ENCODE measurements around the gene GSTO2. TPM values are rescaled to one million over a fixed set of nuclear protein-coding genes. Genes with fewer than 3 reads are reported as not detected.
"Not testable (repeated sequence)": the region's sequence is repeated elsewhere in the genome, so short reads cannot be mapped to it uniquely, and the experiment has no call there.

Gene GSTO2
- polyA plus RNA-seq, 3 donors = 27.7 to 43.2 (median 32.9) TPM

DNA sequence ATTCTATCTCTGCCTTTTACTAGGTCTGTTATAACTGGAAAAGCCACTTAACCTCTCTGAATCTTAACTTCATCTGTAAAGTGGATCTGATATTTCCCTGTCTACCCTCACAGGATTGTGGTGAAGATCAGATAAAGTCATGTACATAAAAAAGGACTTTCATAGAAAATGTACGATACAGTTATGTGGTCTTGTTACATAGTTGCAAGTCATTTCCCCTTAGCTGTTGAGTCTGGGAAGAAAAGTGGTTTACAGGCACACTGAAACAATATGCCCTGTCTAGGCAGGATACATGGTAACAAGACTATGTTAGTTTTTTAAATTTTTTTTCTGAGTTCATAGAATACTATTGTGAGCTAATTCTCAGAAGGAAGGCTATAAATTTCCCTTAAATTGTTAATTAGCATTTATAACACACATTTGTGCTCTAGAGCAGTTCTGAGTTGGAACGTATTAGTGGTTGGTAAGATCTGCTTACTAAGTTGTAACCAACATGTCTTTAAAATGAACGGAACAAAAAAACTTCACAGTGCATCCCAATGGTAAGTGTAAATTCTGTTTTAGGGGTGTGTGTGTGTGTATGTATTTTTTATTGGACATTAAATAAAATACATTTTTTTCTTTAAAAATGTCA lies 21.4 kb upstream of the GSTO2 start:
- no peak for DNase-seq (ENCODE audit: extremely low read depth in 1 of 11, low read depth in 9 of 11, low spot score in 4 of 11)

DNA sequence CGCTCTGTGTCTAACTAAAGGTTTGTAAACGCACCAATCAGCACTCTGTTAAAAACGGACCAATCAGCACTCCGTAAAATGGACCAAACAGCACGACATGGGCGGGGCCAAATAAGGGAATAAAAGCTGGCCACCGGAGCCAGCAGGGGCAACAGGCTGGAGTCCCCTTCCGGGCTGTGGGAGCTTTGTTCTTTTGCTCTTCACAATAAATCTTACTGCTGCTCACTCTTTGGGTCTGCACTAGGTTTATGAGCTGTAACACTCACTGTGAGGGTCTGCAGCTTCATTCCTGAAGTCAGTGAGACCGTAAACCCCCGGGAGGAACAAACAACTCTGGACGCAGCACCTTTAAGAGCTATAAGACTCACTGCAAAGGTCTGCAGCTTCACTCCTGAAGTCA lies 20.1 kb upstream of the GSTO2 start:
- not testable (repeated sequence) for DNase-seq (ENCODE audit: extremely low read depth in 1 of 11, low read depth in 9 of 11, low spot score in 4 of 11)

DNA sequence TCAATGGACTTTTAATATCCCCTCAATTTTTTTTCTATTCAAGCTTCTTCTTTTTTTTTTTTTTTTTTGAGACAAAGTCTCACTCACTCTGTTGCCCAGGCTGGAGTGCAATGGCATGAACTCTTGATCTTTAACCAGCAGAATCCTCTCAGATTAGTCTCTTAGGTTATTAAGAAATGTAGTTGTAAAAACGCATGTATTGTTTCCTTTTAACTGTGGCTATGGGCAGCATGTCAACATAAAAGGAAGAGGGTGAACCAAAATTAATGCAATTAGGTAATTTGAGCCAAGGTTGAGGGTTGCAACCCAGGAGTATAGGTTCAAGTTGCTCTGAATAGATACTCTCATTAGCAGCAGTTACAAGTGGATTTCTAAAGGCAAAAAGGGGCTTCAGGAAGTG lies 18.6 kb upstream of the GSTO2 start:
- no peak for DNase-seq (ENCODE audit: extremely low read depth in 1 of 11, low read depth in 9 of 11, low spot score in 4 of 11)

DNA sequence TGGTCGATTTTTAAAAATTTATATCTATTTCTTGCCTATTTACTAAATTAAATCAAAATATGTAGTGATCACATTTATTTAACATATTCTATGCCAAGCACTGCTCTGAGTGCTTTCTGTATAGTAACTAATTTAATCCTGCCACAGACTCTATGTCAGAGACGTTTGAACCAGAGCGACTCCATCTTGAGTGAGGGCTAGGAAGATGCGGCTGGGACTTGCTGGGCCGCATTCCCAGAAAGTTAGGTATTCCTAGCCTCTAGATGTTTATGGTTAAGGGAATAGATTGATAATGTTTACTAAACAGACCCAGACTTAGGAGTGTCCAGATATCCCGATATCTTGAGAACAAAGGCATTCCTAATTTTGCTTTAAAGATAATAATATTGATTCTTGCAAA lies 17.5 kb upstream of the GSTO2 start:
- DNase-seq (ENCODE audit: extremely low read depth in 1 of 11, low read depth in 9 of 11, low spot score in 4 of 11) = no peak

DNA sequence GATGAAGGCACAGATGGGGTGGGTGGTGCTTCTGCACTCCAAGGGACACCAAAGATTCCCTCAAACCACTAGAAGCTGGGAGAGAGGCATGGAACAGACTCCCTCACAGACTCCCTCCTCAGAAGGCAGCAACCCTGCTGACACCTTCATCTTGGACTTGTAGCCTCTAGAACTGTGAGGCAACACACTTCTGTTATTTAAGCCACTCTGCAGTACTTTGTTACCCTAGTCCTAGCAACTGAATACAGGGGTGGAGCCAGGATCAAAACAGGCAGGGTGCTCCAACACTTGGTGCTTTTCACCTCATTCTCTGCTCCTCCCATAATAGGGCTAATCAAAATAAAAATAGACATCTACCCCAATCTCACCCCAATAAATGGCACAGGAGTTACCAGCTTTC lies 16.6 kb upstream of the GSTO2 start:
- DNase-seq (ENCODE audit: extremely low read depth in 1 of 11, low read depth in 9 of 11, low spot score in 4 of 11) = no peak

DNA sequence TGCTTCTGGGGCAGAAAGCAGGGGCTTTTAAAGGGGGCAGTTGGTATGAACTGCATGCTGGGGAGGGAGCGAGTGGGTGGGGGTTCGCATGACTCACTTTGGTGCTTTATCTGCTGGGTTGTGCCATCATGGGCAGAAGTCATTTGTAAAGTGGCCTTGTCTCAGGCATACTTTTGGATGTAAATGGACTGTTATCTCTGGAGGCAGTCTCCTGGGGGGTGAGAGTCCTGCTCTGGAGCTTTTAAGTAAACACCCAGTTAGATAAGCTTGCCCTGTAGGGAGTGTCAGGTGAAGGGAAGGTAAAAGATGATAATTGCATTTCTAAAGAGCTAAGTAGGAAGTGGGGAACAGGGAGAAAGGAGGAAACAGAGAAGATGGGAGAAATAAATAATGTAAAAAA lies 15.9 kb upstream of the GSTO2 start:
- DNase-seq (ENCODE audit: extremely low read depth in 1 of 11, low read depth in 9 of 11, low spot score in 4 of 11) = no peak

DNA sequence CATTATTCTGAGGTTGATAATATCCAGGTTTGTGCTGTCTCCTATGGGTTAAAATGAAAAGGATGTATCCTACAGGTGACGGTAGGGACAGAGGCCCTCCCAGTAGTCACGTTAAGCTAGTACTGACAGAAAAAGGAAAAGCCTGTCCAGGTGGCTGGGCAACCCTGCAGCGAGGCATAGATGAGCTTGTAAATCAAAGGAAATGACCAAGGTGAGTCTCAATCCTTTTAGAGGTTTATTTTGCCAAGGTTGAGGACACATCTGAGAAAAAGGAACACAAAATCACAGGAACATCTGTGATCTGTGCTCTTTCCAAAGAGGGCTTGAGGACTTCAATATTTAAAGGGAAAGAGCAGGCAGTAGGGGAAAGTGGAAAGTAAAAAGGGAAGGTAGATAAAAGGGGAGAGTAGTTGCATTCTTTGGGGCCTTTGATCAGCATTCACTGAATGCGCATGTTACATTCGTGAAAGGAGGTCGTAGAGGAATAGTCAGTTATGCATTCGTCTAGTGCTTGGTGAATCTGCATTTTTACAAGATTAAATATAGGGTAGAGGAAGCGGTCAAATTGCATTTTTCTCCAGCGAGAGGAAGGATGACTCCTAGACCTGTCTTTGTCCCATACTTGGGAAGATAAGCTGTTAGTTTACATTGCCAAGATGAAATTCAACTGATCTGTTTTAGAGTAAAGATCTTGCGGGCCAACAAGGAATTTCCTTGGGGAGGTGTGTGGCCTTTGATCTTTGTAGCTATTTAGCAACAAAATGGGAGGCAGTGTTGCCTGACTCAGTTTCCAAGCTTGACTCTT lies 15.2 kb upstream of the GSTO2 start:
- no peak for DNase-seq (ENCODE audit: extremely low read depth in 1 of 11, low read depth in 9 of 11, low spot score in 4 of 11)

DNA sequence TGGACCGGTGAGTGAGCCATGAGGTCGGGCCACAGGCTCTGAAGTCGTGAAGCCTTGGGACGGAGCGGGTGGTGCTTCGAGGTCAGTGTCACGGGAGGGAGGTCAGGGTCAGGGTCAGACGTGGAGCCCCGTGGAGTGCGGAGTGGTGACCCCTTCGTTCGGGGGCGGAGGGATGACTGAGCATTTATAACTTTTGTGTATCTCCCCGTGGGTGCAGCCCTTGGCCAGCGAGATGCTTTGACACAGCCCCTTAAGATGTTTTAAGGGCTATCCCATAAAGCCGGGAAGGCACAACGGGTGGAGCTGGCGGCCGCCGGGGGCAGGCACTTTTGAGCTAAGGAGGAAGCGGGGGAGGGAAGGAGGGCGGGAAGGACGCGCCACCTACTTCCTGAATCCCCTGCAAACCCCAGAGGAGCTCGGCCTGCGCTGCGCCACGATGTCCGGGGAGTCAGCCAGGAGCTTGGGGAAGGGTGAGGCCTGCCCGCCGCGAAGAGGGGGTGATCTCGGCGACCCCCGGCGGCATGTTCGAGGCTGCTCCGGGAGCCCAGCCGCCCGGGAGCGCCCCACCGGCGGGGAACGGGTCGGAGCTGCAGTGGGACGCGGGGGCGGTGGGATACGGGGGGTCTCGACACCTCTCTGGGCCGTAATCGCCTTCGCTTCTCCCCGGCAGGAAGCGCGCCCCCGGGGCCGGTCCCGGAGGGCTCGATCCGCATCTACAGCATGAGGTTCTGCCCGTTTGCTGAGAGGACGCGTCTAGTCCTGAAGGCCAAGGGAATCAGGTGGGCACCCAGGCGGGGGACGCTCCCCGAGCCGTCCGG lies 14.3 kb upstream of the GSTO2 start, which contains the start of gene GSTO1:
GSTO1 (plus strand) TSS at position 400 of the 818 bp plus-strand sequence; CDS start at position 437, 37 bp downstream.
- DNase-seq (ENCODE audit: extremely low read depth in 1 of 11, low read depth in 9 of 11, low spot score in 4 of 11) = peak in 6 of 11 donors; percentile 36 to 56 (median 51)

DNA sequence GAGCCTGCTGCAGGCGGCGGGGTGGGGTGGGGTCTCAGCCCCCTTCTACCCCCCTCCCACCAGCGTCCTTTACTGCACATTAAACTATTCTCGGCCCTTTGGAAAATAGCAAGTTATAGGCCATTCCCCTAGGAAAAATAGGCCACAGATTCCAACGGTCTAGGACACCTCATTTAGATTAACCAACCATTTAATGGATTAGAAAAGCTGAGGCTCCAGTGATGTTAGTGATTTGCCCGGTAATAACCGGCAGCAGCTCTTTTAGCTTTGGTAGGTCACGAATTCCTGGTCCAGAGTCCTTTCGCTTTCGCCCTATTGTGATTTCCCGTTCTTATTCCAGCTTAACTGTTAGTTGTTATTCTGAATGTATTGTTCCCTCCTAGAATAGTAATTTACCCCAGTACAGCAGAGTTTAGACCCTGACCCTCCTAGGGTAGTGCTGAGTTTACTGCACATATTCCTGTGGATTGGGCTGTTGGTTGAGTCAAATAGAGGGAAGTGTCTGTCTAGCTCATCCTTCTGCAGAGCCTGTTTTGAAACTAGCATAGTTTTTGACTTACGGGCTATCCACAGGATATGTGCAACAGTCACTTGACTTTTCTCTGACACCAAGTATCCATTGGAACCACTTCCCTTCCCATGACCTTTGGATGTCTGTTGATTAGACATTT lies 13.5 kb upstream of the GSTO2 start:
- peak in 1 of 11 donors; percentile 22 for DNase-seq (ENCODE audit: extremely low read depth in 1 of 11, low read depth in 9 of 11, low spot score in 4 of 11)

DNA sequence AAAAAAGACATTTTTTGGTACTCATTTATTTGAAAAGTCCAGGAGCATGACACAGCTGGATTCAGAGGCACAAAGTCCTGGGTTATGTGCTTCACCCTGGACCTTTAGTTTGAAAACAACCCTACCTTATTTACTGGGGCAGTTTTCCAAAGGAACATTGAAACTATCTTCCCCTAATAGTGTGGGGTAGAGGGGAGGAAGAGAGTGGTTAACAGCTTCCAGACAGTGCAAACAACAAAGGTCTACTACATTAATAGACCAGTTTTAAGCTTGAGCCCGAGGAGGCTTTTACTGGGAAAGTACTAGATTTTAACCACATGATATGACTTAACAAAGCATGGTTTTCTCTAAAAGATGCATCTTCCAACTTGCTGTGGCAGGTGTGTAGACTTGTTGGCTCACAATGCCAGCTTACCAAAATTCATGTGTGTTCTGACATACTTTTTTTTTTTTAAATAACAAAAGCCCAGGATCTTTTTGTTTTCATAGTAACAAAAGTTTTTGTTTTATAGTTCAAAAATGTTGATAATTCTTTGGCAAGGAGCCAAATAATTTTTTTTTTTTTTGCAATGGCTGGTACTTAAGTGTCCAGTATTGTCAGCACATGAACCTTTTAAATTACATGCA lies 12.5 kb upstream of the GSTO2 start:
- no peak for DNase-seq (ENCODE audit: extremely low read depth in 1 of 11, low read depth in 9 of 11, low spot score in 4 of 11)

DNA sequence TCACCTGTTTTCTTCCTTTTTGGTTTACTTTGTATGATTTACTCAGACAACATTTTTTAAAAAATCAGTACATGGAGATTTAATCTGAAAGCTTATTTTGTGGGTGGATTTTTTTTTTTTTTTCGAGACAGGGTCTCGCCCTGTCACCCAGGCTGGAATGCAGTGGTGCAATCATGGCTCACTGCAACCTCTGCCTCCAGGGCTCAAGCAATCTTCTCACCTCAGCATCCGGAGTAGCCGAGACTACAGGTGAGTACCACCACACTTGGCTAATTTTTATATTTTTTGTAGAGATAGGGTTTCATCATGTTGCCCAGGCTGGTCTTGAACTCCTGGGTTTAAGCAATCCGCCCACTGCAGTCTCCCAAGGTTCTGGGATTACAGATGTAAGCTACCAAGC lies 11.7 kb upstream of the GSTO2 start:
- DNase-seq (ENCODE audit: extremely low read depth in 1 of 11, low read depth in 9 of 11, low spot score in 4 of 11) = no peak

DNA sequence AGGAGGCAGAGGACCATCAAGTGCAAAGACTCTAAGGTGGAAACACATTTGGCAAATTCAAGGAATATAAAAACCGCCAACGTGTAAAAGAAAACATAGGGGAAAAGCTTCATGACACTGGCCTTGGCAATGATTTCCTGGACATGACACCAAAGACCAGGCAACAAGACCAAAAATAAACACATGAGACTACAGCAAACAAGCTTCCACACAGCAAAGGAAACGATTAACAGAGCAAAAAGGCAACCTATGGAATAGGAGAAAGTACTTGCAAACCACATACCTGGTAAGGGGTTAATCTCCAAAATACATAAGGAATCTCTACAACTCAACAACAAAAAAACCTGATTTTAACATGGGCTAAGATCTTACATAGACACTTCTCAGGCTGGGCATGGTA lies 10.8 kb upstream of the GSTO2 start:
- no peak for DNase-seq (ENCODE audit: extremely low read depth in 1 of 11, low read depth in 9 of 11, low spot score in 4 of 11)

DNA sequence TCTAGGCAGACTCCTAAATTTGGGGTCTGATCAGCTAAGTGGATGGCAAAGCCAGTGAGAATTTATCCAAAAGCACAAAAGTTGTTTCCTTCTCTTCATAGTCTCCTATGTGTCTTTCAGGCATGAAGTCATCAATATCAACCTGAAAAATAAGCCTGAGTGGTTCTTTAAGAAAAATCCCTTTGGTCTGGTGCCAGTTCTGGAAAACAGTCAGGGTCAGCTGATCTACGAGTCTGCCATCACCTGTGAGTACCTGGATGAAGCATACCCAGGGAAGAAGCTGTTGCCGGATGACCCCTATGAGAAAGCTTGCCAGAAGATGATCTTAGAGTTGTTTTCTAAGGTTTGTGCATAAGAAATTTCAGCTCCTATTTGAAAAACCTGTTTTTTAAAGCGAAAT lies 9.5 kb upstream of the GSTO2 start:
- no peak for DNase-seq (ENCODE audit: extremely low read depth in 1 of 11, low read depth in 9 of 11, low spot score in 4 of 11)

DNA sequence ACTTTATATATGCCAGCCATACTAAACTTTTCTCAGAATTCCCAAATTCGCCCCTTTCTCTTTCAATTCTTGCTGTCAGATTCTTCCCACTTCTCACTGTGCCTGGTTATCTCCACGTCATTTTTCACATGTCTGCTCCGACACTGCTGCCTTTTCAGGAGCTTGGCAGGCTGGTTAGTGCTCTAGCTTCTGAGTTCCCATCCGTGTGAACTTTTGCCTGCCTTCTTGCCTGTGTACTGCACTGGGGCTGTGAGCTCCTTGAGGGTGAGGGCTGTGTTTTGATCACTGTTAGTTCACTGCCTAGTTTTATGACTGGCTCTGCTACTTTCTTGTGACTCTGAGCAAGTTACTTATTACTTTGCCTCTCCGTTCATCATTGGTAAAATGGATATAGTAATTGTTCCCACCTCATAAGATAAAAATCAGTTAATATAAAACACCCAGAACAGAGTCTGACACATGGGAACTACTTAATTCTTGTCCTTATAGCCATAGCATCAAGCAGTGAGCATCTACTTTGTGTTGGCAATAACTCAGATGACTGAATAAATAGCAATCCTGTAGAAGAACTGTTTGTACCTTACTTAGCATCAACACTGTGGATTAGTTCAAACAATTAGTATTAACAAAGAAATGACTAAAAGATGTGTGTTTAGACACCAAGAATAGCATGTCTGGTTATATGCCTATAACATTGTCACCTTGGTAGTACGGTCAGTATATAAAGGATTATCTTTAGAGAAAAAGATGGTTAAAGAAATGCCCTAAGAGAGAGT lies 8.8 kb upstream of the GSTO2 start:
- DNase-seq (ENCODE audit: extremely low read depth in 1 of 11, low read depth in 9 of 11, low spot score in 4 of 11) = no peak

DNA sequence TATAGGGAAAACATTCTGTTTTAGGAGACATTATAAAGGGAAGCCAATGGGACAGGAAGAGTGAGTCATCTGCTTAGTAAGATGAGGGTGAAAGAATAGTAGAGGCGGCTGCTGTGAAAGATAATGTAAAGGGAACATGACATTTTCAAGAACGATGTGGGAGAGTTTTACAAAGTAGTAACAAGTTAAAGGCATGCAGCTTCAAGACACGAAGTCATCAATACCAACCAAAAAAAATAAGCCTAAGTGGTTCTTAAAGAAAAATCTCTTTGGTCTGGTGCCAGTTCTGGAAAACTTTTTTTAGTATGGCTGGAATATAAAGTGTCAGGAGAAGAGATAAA lies 8.2 kb upstream of the GSTO2 start:
- no peak for DNase-seq (ENCODE audit: extremely low read depth in 1 of 11, low read depth in 9 of 11, low spot score in 4 of 11)

DNA sequence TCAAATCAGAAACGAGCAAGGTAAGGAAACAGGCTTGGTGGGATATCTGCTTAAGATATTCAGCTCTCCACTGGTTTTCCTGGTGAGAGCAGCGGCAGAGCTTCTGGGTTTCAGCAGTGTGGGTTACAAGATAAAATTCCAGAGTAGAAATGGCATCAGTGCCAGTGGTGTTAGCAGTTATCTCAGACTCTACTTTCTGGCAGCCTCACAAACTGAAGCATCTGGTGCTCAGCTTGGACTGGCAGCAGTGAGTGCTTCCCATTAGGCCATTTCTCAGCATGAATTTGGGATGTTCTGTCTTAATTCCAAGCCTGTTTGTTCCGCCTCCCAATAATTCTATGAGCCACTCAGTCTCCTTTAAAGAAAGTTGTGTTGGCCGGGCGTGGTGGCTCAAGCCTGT lies 6.9 kb upstream of the GSTO2 start:
- no peak for DNase-seq (ENCODE audit: extremely low read depth in 1 of 11, low read depth in 9 of 11, low spot score in 4 of 11)

DNA sequence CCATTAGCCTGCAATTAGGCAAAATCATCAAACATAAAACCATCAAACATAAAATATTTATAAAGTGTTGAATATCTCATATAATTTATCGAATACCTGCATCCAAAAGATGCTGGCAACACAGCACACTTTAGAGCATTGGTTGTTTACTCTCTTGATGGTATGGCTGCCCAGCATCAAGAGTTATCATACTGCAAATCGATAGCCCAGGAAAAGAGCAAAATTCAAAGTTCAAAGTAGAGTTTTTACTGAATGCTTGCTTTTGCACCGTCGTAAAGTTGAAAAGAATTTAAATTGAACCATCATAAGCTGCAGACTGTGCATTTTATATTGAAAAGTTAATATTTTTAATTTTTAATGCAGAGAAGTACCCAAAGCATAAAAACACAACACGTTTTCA lies 4.2 kb upstream of the GSTO2 start:
- DNase-seq (ENCODE audit: extremely low read depth in 1 of 11, low read depth in 9 of 11, low spot score in 4 of 11) = no peak

DNA sequence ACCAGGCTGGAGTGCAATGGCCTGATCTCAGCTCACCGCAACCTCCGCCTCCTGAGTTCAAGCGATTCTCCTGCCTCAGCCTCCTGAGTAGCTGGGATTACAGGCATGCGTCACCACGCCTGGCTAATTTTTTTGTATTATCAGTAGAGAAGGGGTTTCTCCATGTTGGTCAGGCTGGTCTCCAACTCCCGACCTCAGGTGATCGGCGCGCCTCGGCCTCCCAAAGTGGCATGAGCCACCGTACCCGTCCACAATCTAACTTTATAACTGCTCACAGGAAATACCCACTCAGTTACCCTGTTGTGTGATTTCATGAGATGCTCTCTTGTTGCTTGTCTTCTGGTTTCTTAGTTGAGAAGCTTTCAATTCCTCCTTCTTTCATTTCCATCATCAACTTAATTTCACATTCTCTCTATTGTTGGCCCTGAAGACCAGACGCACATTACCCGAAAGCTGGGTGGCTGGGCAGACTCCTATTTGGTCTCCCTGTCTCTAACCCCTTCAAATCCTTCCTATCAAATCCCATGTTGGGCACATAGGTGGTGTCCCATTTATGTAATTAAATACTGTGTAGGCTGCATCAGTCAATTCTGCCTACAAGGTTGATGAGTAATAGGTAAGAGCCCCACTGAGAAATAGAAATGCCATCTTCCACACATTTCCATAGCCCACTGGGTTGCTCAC lies 1.1 kb upstream of the GSTO2 start:
- DNase-seq (ENCODE audit: extremely low read depth in 1 of 11, low read depth in 9 of 11, low spot score in 4 of 11) = no peak
